K562 (cell line): Measurements from ENCODE around the gene NOTCH1. TPM values are rescaled to one million over a fixed set of nuclear protein-coding genes. Genes with fewer than 3 reads are reported as not detected.

Source experiments
- ATAC-seq: fragments of 200-7000 bp; cut with Tn5 transposase; 3 replicates; pipeline ENCODE4 v1.9.1; 2020; ENCODE audit warnings: moderate library complexity
- BruUV-seq: library from RNA; stranded (reverse); fragments of 400-500 nt; replicated peaks from 2 replicates; lab custom pipeline; 2021; lab: Mats Ljungman, UMichigan
- CTCF ChIA-PET: fragments of 300-600 bp; formaldehyde crosslinking; extraction: SDS; loops from one replicate; lab custom pipeline; 2021; ENCODE audit warnings: low intra/inter-chr PET ratio; lab: Yijun Ruan, JAX
- POLR2A ChIA-PET: fragments of 300-600, 350-650 bp; sonication (Branson Sonifier 250); formaldehyde crosslinking; extraction: SDS; loops from one replicate; lab custom pipeline; 2021; ENCODE audit warnings: antibody characterized with exemption, inconsistent platforms; lab: Yijun Ruan, JAX
- DNase-seq, 4 experiments: peaks; one replicate each; pipeline versions ENCODE4 v3.0.0 to v3.0.0-alpha.2; 2011 to 2018; ENCODE audit warnings: low spot score in 3 of 4, mixed read lengths in 3 of 4; ENCODE audit errors: extremely low read depth in 1 of 4
- FAIRE-seq: peaks from 2 replicates; lab custom pipeline; 2011; peaks lifted over from hg19 to GRCh38; lab: Jason Lieb, UNC
- H2AFZ ChIP-seq: 2 replicates; pipeline ENCODE4 v1.6.0; 2011; ENCODE audit warnings: low read depth, low read length, control low read depth, inconsistent platforms
- H3K27ac ChIP-seq: fragments of 200-600 bp; 3 replicates; pipeline ENCODE4 v1.8.0; 2011; ENCODE audit warnings: low read depth, mild to moderate bottlenecking, control low read depth, inconsistent platforms, low read length, moderate library complexity, mixed read lengths; ENCODE audit errors: extremely low read depth
- H3K27me3 ChIP-seq, 2 experiments: fragments of 300-600 bp in 1 of 2; 2 replicates in 1 of 2; 3 replicates in 1 of 2; pipeline versions ENCODE4 v1.6.0 to v1.8.0; 2011; ENCODE audit warnings: inconsistent platforms in 2 of 2, low read length in 2 of 2, mild to moderate bottlenecking in 1 of 2, mixed read lengths in 1 of 2, moderate library complexity in 1 of 2; ENCODE audit not compliant: control insufficient read depth in 2 of 2, insufficient read depth in 2 of 2
- H3K36me3 ChIP-seq: fragments of 300-600 bp; 3 replicates; pipeline ENCODE4 v1.8.0; 2011; ENCODE audit warnings: mild to moderate bottlenecking, low read length, inconsistent platforms; ENCODE audit not compliant: control insufficient read depth, insufficient read depth
- H3K4me1 ChIP-seq, 2 experiments: fragments of 200-600 bp in 1 of 2; replicated peaks in 1 of 2; 2 replicates in 1 of 2; 3 replicates in 1 of 2; pipeline versions ENCODE4 v1.5.1 to v1.8.0; 2011; ENCODE audit warnings: inconsistent platforms in 2 of 2, low read length in 2 of 2, mild to moderate bottlenecking in 1 of 2, mixed read lengths in 1 of 2, moderate library complexity in 1 of 2; ENCODE audit not compliant: control insufficient read depth in 2 of 2, insufficient read depth in 2 of 2
- H3K4me2 ChIP-seq: 2 replicates; pipeline ENCODE4 v1.6.1; 2011; ENCODE audit warnings: low read length, control low read depth, inconsistent platforms, mixed read lengths; ENCODE audit not compliant: insufficient read depth
- H3K4me3 ChIP-seq: fragments of 200-600 bp; sonication (generic), shearing (Covaris generic); 2 replicates; pipeline ENCODE4 v1.5.1; 2016; ENCODE audit warnings: control low read depth, inconsistent platforms
- H3K79me2 ChIP-seq: fragments of 200-600 bp; 3 replicates; pipeline ENCODE4 v1.8.0; 2011; ENCODE audit warnings: low read length, inconsistent platforms; ENCODE audit not compliant: control insufficient read depth, insufficient read depth
- H3K9ac ChIP-seq, 2 experiments: 2 replicates each; pipeline versions ENCODE4 v1.6.0 to v1.6.1; 2011; ENCODE audit warnings: low read depth in 2 of 2, low read length in 2 of 2, control low read depth in 1 of 2, inconsistent platforms in 1 of 2, mild to moderate bottlenecking in 1 of 2, mixed read lengths in 1 of 2; ENCODE audit not compliant: insufficient read depth in 1 of 2
- H3K9me1 ChIP-seq: one replicate; pipeline ENCODE4 v1.6.0; 2011; ENCODE audit warnings: inconsistent platforms, mild to moderate bottlenecking, low read length, moderate library complexity; ENCODE audit not compliant: control insufficient read depth, insufficient read depth
- H3K9me3 ChIP-seq: replicated peaks from 2 replicates; pipeline ENCODE4 v1.5.1; 2011; ENCODE audit warnings: low read depth, low read length, inconsistent platforms; ENCODE audit not compliant: control insufficient read depth, insufficient read depth
- H4K20me1 ChIP-seq: replicated peaks from 2 replicates; pipeline ENCODE4 v1.6.1; 2011; ENCODE audit warnings: low read length, inconsistent platforms, mixed read lengths; ENCODE audit not compliant: control insufficient read depth, insufficient read depth
- ZBTB1 ChIP-seq: sonication (generic); formaldehyde crosslinking; IDR thresholded peaks from 2 replicates; pipeline ENCODE4 v1.8.1; 2023; ENCODE audit warnings: missing genetic modification reagents, low read depth, mild to moderate bottlenecking, borderline replicate concordance
- ZFX ChIP-seq: sonication (generic); formaldehyde crosslinking; IDR thresholded peaks from 2 replicates; pipeline ENCODE4 v1.8.0; 2022; ENCODE audit warnings: mild to moderate bottlenecking, missing genetic modification reagents, moderate library complexity
- WGBS: fragments of 100-300 bp; shearing (Covaris generic); methylation state at CpG from one replicate; pipeline ENCODE4 v1.1.6; 2016; ENCODE audit warnings: low coverage, mixed read lengths; ENCODE audit not compliant: insufficient coverage; ENCODE audit errors: missing lambda C conversion rate; 5-methylcytosine and 5-hydroxymethylcytosine counted together
- in situ Hi-C: fragments of 300-500 bp; cut with MboI; formaldehyde crosslinking; loops from 4 replicates; pipeline ENCODE4 v1.15.0; 2018; ENCODE audit warnings: inconsistent platforms, mixed read lengths
- intact Hi-C: fragments of 100-400 bp; cut with micrococcal nuclease; formaldehyde crosslinking; loops from 2 replicates; pipeline ENCODE4 v1.14.2; 2022
- polyA plus RNA-seq, 8 experiments: library from polyadenylated mRNA; depleted of rRNA in 4 of 8; stranded (reverse) in 5 of 8; unstranded in 3 of 8; fragments of >200 nt; fragmentation: Nextera tagmentation in 2 of 8; fragmentation: Illumina TruSeq in 1 of 8; extraction: Ambion mirVana in 2 of 8; extraction: Trizol in 1 of 8; gene quantifications; 2 replicates each; pipeline versions ENCODE4 v1.2.1 to v1.2.3, GENCODE V29; 2011 to 2014; ENCODE audit warnings: inconsistent platforms in 1 of 8, missing spikeins in 1 of 8
- total RNA-seq, 7 experiments: library from RNA; depleted of rRNA in 6 of 7; stranded (reverse); fragments of >200 nt in 6 of 7; fragmentation: Illumina TruSeq in 2 of 7; extraction: Trizol in 2 of 7; gene quantifications; 2 replicates each; pipeline versions ENCODE4 v1.2.1 to v1.2.3, GENCODE V29; 2011 to 2021; ENCODE audit warnings: low replicate concordance in 1 of 7
- TF ChIP-seq, protein P1 (sequence below), 2 experiments: fragments of 450-650 bp in 1 of 2; IDR thresholded peaks; 2 replicates each; pipeline ENCODE4 v1.6.1; 2011 to 2017; ENCODE audit warnings: low read depth in 2 of 2, antibody characterized with exemption in 1 of 2, borderline replicate concordance in 1 of 2, low read length in 1 of 2, mild to moderate bottlenecking in 1 of 2, mixed read lengths in 1 of 2; ENCODE audit not compliant: control insufficient read depth in 1 of 2
- TF ChIP-seq, protein P2 (sequence below): fragments of 450-650 bp; IDR thresholded peaks from 2 replicates; pipeline ENCODE4 v1.6.1; 2016; ENCODE audit warnings: mild to moderate bottlenecking

Gene NOTCH1
- total and polyA plus RNA-seq, 9 of the 15 experiments (the other 6 are each of a cell fraction or from before 2014, with no cell fraction given): 0.03 to 31.4 (median 2.3) TPM

DNA sequence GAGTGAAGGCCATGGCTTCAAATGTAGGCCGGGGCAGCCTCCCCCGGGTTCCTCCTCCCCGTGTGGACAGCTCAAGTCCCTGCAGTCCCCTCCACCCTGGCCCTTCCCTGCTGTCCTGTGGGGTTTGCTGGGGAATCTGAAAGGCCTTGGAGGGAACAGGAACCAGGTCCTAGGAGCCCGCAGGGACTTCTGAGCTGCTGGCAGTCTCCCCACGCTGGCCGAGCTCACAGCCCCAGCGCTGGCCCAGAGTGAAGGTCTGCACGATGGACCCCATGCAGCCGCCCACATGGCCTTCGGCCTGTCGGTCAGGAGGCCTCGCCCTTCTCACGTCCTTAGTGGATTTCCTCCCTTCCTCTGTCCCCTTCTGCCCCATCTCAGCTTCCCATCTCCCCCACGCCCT lies 25.7 kb upstream of the NOTCH1 start:
- H3K9ac ChIP-seq: peak overlapping the region in 1 of 2 experiments; percentile 82; a peak in 2 of 4 replicates
- FAIRE-seq: peak; percentile 71
- ATAC-seq: peak; percentile 27; the same call in 2 of the 3 replicates
- no peaks in the 10 kb centered on the region for H3K9me3 ChIP-seq
- H3K4me2 ChIP-seq: no peak overlapping the region
- intact Hi-C loops: no loop called here
- no peak overlapping the region for H3K27ac ChIP-seq
- TF ChIP-seq, protein P1, sequence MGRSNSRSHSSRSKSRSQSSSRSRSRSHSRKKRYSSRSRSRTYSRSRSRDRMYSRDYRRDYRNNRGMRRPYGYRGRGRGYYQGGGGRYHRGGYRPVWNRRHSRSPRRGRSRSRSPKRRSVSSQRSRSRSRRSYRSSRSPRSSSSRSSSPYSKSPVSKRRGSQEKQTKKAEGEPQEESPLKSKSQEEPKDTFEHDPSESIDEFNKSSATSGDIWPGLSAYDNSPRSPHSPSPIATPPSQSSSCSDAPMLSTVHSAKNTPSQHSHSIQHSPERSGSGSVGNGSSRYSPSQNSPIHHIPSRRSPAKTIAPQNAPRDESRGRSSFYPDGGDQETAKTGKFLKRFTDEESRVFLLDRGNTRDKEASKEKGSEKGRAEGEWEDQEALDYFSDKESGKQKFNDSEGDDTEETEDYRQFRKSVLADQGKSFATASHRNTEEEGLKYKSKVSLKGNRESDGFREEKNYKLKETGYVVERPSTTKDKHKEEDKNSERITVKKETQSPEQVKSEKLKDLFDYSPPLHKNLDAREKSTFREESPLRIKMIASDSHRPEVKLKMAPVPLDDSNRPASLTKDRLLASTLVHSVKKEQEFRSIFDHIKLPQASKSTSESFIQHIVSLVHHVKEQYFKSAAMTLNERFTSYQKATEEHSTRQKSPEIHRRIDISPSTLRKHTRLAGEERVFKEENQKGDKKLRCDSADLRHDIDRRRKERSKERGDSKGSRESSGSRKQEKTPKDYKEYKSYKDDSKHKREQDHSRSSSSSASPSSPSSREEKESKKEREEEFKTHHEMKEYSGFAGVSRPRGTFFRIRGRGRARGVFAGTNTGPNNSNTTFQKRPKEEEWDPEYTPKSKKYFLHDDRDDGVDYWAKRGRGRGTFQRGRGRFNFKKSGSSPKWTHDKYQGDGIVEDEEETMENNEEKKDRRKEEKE (IDR thresholded peaks at IDR 0.05; ENCODE audit: borderline replicate concordance in 1 of 2, control insufficient read depth in 1 of 2, low read depth in 2 of 2, low read length in 1 of 2): no peak
- 0 out of 2 replicates have a peak, but pooled peaks have one; percentile 29 for TF ChIP-seq ZBTB1
- TF ChIP-seq ZFX (CRISPR knock-in tag): peak; percentile 21
- TF ChIP-seq, protein P2, sequence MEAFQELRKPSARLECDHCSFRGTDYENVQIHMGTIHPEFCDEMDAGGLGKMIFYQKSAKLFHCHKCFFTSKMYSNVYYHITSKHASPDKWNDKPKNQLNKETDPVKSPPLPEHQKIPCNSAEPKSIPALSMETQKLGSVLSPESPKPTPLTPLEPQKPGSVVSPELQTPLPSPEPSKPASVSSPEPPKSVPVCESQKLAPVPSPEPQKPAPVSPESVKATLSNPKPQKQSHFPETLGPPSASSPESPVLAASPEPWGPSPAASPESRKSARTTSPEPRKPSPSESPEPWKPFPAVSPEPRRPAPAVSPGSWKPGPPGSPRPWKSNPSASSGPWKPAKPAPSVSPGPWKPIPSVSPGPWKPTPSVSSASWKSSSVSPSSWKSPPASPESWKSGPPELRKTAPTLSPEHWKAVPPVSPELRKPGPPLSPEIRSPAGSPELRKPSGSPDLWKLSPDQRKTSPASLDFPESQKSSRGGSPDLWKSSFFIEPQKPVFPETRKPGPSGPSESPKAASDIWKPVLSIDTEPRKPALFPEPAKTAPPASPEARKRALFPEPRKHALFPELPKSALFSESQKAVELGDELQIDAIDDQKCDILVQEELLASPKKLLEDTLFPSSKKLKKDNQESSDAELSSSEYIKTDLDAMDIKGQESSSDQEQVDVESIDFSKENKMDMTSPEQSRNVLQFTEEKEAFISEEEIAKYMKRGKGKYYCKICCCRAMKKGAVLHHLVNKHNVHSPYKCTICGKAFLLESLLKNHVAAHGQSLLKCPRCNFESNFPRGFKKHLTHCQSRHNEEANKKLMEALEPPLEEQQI: no peak
- no peaks in the 10 kb centered on the region for H3K36me3 ChIP-seq
- H3K4me1 ChIP-seq: peaks cover 14 to 68% of the 10 kb centered on the region in 2 experiments; a peak in 4 of 5 replicates
- ChIA-PET CTCF (no interaction called here), POLR2A (interaction anchor here (1.0 to 3.1 kb wide), 2 partner anchors 8 to 23 kb away, joined by 3 to 15 read pairs; no protein-coding TSS in a partner anchor)
- no peaks in the 10 kb centered on the region for H3K79me2 ChIP-seq
- no peaks in the 10 kb centered on the region for H3K9me1 ChIP-seq
- H2AFZ ChIP-seq: peak overlapping the region; percentile 75; the same call in 1 of the 2 replicates
- WGBS: 56% methylated on average over 8 of the region's 14 CpGs
- in situ Hi-C loops: no loop called here
- no peak overlapping the region for H3K4me3 ChIP-seq
- no TSS peak for BruUV-seq
- no peak for DNase-seq
- no peaks in the 10 kb centered on the region for H4K20me1 ChIP-seq
- no peaks in the 10 kb centered on the region for H3K27me3 ChIP-seq
